HG02840 (cell line): ENCODE measurements around the gene SBF2.
A peak's percentile ranks its signal among the peaks of the same experiment; 100 is the strongest.
"Not testable (repeated sequence)": the region's sequence is repeated elsewhere in the genome, so short reads cannot be mapped to it uniquely, and the experiment has no call there.

Source experiments
- ATAC-seq: cut with Tn5 transposase; IDR thresholded peaks from one replicate; pipeline ENCODE4 v1.9.1; 2021; ENCODE audit warnings: mild to moderate bottlenecking, moderate library complexity, moderate number of reproducible peaks; ENCODE audit not compliant: unreplicated experiment, low FRiP score

Gene SBF2

GRCh38 chr11:9974375-9974774, 319.6 kb downstream of the SBF2 start:
- ATAC-seq = no peak

DNA sequence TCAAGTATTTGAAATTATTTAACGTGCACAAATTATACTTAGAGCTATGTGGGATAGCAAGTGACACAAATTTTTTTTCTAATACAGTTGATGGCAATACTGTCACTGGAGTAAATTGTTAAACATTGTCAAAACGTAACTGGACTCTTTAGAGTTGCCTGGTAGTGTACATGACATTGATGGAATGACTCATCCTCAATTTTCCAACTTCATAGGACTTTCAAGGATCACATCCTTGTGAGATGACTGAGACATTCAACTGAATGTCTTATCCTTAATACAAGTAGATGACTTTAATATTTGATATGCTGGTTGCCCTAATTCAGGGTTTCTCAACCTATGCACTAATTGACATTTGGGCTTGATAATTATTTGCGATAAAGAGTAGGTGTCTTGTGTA, 320.1 kb downstream of the SBF2 start:
- ATAC-seq = no peak

DNA sequence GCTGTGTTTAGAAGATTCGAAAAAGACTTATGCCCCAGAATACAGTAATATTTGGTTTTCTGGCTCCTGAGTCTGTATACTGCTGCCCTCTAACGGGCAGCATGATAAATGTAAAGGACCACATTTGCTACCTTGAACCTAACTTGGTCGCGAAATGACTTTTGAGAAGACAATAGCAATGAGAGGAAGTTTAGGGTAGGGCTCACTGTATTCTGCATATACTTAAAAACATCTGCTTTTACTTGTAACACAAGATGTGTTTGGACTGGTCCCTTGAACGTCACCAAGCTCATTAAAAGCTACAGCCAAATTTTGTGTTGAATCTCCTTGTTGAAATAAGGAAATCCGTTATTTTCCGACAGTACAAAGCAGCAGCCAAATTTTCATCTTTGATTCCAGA, 321.0 kb downstream of the SBF2 start:
- ATAC-seq = no peak

GRCh38 chr11:9971894-9972293, 322.1 kb downstream of the SBF2 start:
- no peak for ATAC-seq

DNA sequence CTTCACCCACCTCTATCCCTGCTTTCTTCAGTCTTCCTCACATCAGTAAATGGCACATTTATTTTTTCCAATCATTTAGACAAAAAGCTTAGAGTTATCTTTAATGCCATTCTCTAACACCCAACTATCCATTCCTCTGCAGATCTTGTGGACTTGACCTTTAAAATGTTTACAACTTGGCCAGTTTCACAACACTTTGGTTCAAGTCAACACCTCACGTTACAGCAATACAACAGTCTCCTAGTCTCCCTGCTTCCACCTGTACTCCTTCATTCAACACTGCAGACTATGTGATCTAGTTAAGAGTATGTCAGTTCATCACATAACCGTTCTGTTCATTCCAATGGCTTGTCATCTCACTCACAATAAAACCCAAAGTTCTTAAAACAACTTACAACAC, 325.0 kb downstream of the SBF2 start:
- ATAC-seq = no peak

GRCh38 chr11:9962722-9963121, 331.3 kb downstream of the SBF2 start:
- peak; percentile 74 for ATAC-seq

- no peak for ATAC-seq
These were observed 336.9 kb downstream of the SBF2 start for GRCh38 chr11:9957072-9957471.

DNA sequence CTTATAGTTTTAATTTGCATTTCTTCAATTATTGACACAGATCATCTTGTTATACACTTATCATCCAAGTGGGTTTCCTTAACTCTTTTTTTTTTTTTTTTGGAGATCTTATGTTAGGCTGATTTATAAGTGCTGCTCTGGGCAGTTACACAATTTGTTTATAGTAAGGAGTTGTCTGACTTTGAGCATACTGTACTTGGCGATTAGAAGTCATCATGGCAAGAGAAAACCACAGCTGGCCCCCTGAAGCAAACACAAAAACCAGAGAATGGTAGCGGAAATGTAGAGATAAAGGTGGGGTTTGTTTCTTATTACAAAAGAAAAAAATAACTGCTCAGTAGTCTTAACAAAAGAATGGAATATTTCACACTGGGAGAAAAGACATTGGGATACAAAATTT, 337.5 kb downstream of the SBF2 start:
- ATAC-seq = no peak

- ATAC-seq = no peak
These were observed 338.6 kb downstream of the SBF2 start for GRCh38 chr11:9955391-9955790.

GRCh38 chr11:9953994-9954626, 339.9 kb downstream of the SBF2 start:
- ATAC-seq = no peak

DNA sequence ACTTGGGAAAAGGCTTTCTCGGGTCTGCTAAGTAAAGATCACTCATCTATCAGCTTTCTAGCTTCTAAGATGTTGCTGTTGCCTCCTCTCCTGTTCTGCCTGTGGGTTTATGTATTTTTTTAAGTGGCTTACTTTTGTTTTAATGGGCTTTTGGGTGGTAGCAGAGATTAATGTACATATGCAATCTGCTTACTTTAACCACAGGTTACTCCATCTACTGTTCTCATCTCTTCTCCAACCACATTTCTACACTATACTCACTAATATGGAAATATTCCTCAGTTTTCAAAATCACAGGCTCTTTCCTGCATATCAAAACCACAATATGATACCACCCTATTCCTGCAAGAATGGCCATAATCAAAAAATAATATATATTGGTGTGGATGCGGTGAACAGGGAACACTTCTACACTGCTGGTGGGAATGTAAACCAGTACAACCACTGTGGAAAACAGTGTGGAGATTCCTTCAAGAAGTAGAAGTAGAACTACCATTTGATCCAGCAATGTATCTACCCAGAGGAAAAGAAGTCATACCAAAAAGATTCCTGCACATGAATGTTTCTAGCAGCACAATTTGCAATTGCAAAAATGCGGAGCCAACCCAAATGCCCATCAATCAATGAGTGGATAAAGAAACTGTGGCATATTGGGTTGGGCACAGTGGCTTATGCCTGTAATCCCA, 341.4 kb downstream of the SBF2 start:
- no peak for ATAC-seq

- ATAC-seq = no peak
These were observed 342.2 kb downstream of the SBF2 start for GRCh38 chr11:9951807-9952206.

DNA sequence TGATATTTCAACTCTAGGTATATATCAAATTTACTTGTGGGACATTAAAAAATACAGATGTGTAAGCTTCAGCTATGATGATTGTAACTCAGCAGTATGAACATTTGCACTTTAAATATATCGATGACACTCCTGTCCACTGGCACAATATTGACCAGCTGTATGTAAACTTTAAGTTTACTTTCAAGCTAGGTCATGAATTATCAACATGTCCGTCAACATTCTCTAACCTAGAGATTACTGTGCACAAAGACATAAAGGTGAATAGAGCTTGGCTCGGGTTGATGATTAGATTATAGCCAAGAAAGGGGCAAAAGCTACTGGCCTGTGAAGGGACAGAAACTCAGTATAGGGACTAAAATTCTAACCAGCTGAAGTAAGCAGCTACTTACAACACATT, 343.6 kb downstream of the SBF2 start:
- ATAC-seq = no peak

DNA sequence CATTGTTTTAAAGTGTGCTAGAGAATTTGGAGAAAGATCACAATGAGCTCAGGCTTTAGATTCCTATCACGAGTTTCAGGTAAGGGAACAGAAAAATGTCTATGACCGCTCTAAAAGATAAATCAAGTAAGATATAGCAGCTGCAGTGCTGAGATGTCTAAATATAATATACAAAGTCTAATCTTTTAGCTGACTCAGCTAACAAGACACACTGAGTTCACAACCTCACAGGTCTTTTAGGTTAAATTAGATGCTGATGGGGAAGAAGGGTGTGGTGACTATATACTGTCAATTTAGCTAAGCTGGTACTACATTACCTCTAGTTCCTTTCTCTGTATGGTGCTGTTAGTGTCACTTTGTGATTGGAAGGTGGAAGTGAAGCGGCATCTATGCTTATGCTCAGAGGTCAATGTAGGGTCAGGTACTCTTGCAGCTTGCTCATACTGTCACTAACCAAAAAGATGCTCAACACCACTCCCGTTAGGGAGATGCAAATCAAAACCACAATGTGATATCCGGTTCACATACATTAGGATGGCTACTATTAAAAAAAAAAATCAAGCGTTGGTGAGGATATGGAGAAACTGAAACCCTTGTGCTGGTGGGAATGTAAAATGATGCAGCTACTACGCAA, 346.7 kb downstream of the SBF2 start:
- no peak for ATAC-seq

DNA sequence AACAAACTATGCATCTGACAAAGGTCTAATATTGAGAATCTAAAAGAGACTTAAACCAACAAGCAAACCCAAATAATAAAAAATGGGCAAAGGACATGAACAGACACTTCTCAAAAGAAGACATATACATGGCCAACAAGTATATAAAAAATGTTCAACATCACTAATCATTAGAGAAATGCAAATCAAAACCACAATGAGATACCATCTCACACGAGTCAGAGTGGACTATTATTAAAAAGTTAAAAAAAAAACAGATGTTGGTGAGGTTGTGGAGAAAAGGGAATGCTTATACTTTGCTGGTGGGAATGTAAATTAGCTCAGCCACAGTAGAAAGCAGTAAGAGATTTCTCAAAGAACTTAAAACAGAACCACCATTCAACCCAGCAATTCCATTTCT, 348.3 kb downstream of the SBF2 start:
- ATAC-seq = not testable (repeated sequence)

GRCh38 chr11:9943386-9944110, 350.5 kb downstream of the SBF2 start:
- no peak for ATAC-seq

- ATAC-seq = no peak
These were observed 352.0 kb downstream of the SBF2 start for GRCh38 chr11:9941991-9942390.

DNA sequence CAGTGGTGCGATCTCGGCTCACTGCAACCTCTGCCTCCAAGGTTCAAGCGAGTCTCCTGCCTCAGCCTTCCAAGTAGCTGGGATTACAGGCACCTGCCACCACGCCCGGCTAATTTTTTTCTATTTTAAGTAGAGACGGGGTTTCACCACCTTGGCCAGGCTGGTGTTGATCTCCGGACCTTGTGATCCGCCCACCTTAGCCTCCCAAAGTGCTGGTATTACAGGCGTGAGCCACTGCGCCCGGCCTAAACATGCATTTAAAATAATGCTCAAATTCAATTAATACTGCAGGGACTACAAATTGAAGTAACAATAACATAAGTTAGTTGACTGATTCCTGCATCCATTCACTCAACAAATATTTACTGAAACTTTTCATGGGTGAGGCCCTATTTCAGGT, 354.9 kb downstream of the SBF2 start:
- not testable (repeated sequence) for ATAC-seq

DNA sequence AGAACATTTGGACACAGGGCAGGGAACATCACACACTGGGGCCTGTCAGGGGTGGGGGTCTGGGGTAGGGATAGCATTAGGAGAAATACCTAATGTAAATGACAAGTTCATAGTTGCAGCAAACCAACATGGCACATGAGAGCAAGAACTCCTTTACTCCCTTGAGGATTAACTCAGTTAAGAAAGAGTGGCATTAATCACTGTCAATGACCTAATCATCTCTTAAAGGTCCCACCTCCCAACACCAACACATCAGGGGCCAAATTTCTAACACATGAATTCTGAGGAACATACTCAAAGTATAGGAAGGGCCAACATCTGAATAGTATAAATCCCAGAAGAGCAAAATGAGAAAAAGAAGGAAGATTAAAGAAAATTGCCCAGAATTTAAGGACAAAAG, 357.3 kb downstream of the SBF2 start:
- no peak for ATAC-seq

DNA sequence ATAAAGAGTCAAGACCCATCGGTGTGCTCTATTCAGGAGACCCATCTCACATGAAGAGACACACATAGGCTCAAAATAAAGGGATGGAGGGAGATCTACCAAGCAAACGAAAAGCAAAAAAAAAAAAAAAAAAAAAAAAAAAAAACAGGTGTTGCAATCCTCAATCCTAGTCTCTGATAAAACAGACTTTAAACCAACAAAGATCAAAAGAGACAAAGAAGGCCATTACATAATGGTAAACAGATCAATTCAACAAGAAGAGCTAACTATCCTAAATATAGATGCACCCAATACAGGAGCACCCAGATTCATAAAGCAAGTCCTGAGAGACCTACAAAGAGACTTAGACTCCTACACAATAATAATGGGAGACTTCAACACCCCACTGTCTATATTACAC, 361.2 kb downstream of the SBF2 start:
- not testable (repeated sequence) for ATAC-seq
